HEK293T (cell line): Measurements from ENCODE around the gene RFC3.

Source experiments
- ARNT ChIP-seq: fragments of 450-650 bp; IDR thresholded peaks from 2 replicates; pipeline ENCODE4 v1.6.1; 2017; ENCODE audit warnings: mild to moderate bottlenecking
- BHLHE40 ChIP-seq: fragments of 450-650 bp; IDR thresholded peaks from 2 replicates; pipeline ENCODE4 v1.6.1; 2016; ENCODE audit warnings: mild to moderate bottlenecking, moderate library complexity, borderline replicate concordance
- CTBP1 ChIP-seq: fragments of 450-650 bp; IDR thresholded peaks from 2 replicates; pipeline ENCODE4 v1.6.1; 2016; ENCODE audit warnings: borderline replicate concordance
- FOXA1 ChIP-seq: fragments of 450-650 bp; IDR thresholded peaks from 2 replicates; pipeline ENCODE4 v1.6.1; 2016; ENCODE audit warnings: mild to moderate bottlenecking
- FOXK2 ChIP-seq: fragments of 450-650 bp; IDR thresholded peaks from 2 replicates; pipeline ENCODE4 v1.6.1; 2016; ENCODE audit warnings: mild to moderate bottlenecking
- FOXM1 ChIP-seq: fragments of 450-650 bp; IDR thresholded peaks from 2 replicates; pipeline ENCODE4 v1.6.1; 2017; ENCODE audit warnings: mild to moderate bottlenecking, borderline replicate concordance
- HDGF ChIP-seq: fragments of 450-650 bp; IDR thresholded peaks from 2 replicates; pipeline ENCODE4 v1.6.1; 2017; ENCODE audit warnings: antibody characterized with exemption, borderline replicate concordance
- L3MBTL2 ChIP-seq: fragments of 450-650 bp; conservative IDR thresholded peaks from 2 replicates; pipeline ENCODE4 v1.6.1; 2016; ENCODE audit warnings: mild to moderate bottlenecking
- NFRKB ChIP-seq: fragments of 450-650 bp; IDR thresholded peaks from 2 replicates; pipeline ENCODE4 v1.6.1; 2016; ENCODE audit warnings: mild to moderate bottlenecking, moderate library complexity
- SP1 ChIP-seq: fragments of 450-650 bp; IDR thresholded peaks from 2 replicates; pipeline ENCODE4 v1.6.1; 2017
- TARDBP ChIP-seq: fragments of 450-650 bp; IDR thresholded peaks from 2 replicates; pipeline ENCODE4 v1.6.1; 2016
- ZNF384 ChIP-seq: fragments of 450-650 bp; IDR thresholded peaks from 2 replicates; pipeline ENCODE4 v1.6.1; 2016

DNA sequence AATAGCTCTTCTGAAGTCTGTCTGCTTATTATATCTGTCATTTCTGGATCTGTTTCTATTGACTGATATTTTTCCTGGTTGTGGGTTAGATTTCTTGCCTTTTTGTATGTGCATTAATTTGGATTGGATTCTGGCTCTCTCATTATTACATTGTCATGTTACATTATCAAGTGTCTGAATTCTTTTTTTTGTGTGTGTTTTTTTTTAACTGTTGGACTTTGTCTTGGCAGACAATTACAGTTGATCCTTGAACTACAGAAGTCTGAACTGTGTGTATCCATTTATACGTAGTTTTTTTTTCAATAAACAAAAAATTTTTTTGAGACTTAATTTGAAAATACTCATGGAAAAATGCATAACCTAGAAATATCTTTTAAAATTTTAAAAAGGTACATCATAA lies 22.5 kb downstream of the RFC3 start:
- TF ChIP-seq FOXA1 (no peak), NFRKB (no peak), L3MBTL2 (no peak), FOXM1 (no peak), CTBP1 (no peak), SP1 (no peak), TARDBP (no peak), ZNF384 (no peak), FOXK2 (no peak), BHLHE40 (no peak), HDGF (no peak), ARNT (no peak)
